ENCODE results near the gene USP22.

The USP22 gene

DNA sequence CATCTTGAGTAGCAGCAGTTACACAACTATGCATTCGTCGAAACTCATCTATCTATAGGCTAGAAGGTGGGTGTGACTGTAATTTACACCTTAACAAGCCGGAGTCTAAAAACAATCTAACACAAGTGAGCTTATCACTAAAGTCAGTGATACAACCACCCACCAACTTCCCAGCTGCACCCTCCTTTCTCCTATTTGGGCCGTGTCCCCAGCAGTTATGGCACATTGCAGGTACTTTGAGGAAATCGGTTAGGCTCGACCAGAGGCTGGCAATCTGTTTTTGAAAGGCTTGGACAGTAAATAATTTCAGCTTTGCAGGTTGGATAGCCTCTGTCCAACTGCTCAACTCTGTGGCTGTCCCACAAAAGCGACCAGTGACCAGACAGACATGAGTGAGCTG, 26.0 kb downstream of the USP22 start:
- no peaks in the 10 kb centered on the region for H3K27me3 ChIP-seq (ENCODE audit: control insufficient read depth, low read length)
- TF ChIP-seq, protein P1, sequence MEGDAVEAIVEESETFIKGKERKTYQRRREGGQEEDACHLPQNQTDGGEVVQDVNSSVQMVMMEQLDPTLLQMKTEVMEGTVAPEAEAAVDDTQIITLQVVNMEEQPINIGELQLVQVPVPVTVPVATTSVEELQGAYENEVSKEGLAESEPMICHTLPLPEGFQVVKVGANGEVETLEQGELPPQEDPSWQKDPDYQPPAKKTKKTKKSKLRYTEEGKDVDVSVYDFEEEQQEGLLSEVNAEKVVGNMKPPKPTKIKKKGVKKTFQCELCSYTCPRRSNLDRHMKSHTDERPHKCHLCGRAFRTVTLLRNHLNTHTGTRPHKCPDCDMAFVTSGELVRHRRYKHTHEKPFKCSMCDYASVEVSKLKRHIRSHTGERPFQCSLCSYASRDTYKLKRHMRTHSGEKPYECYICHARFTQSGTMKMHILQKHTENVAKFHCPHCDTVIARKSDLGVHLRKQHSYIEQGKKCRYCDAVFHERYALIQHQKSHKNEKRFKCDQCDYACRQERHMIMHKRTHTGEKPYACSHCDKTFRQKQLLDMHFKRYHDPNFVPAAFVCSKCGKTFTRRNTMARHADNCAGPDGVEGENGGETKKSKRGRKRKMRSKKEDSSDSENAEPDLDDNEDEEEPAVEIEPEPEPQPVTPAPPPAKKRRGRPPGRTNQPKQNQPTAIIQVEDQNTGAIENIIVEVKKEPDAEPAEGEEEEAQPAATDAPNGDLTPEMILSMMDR (IDR thresholded peaks at IDR 0.05; ENCODE audit: low read depth, low read length, poor library complexity, severe bottlenecking): no peak
- no peak for TF ChIP-seq EZH2phosphoT487 (IDR thresholded peaks at IDR 0.05; ENCODE audit: borderline replicate concordance, low read length)
- peaks cover 100% of the 10 kb centered on the region for H3K36me3 ChIP-seq (ENCODE audit: control insufficient read depth, low read length)
- H3K27ac ChIP-seq (ENCODE audit: low read depth, low read length): no peak overlapping the region
- H3K9me3 ChIP-seq (ENCODE audit: control insufficient read depth, insufficient read depth, low read length): no peaks in the 10 kb centered on the region
- peaks cover 97% of the 10 kb centered on the region for H3K79me2 ChIP-seq (ENCODE audit: control insufficient read depth, low read length)
- no peak overlapping the region for H3K4me3 ChIP-seq (ENCODE audit: low read length)
- H4K20me1 ChIP-seq (ENCODE audit: control insufficient read depth, insufficient read depth, low read depth, low read length): peaks cover 42% of the 10 kb centered on the region
- H3K4me1 ChIP-seq (ENCODE audit: control insufficient read depth, low read length): 0 out of 2 replicates have a peak, but pooled peaks cover 4% of the 10 kb centered on the region
- H3K4me2 ChIP-seq (ENCODE audit: low read length): no peak overlapping the region
- H3K9me2 ChIP-seq (replicated peaks; ENCODE audit: control insufficient read depth, low read length): no peaks in the 10 kb centered on the region
- H3F3A ChIP-seq (ENCODE audit: control insufficient read depth, insufficient read depth): no peaks in the 10 kb centered on the region; the same call in 1 of the 2 replicates

DNA sequence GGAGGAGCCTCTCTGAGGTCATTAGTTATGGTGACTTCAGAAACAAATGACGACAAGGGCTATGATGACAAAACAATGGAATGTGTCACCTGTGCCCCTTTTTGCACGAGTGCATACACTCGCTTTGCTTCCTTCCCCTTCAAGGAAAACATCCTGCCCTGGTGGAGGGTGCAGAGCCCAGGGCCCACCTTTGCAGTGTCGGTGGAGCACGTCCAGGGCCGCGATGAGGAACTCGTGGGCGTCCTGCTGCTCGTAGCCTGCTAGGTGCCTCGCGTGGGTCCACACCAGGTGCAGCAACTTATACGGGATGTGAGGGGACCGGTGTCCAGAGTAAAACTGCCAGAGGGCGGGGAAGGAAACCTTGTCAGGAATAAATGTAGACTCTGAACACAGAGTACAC, 27.2 kb downstream of the USP22 start:
- Histone ChIP-seq H3K4me1 (ENCODE audit: control insufficient read depth, low read length) (no peaks in the 10 kb centered on the region), H3K27ac (ENCODE audit: low read depth, low read length) (no peak overlapping the region), H3K4me2 (ENCODE audit: low read length) (no peak overlapping the region), H3K9me2 (replicated peaks; ENCODE audit: control insufficient read depth, low read length) (no peaks in the 10 kb centered on the region), H3K27me3 (ENCODE audit: control insufficient read depth, low read length) (no peaks in the 10 kb centered on the region), H3K36me3 (ENCODE audit: control insufficient read depth, low read length) (peaks cover 100% of the 10 kb centered on the region), H3K79me2 (ENCODE audit: control insufficient read depth, low read length) (peaks cover 92% of the 10 kb centered on the region), H4K20me1 (ENCODE audit: control insufficient read depth, insufficient read depth, low read depth, low read length) (peaks cover 34% of the 10 kb centered on the region; the same call in 1 of the 2 replicates), H3F3A (ENCODE audit: control insufficient read depth, insufficient read depth) (no peaks in the 10 kb centered on the region; the same call in 1 of the 2 replicates), H3K9me3 (ENCODE audit: control insufficient read depth, insufficient read depth, low read length) (no peaks in the 10 kb centered on the region), H3K4me3 (ENCODE audit: low read length) (no peak overlapping the region)
- TF ChIP-seq, protein P1 (IDR thresholded peaks at IDR 0.05; ENCODE audit: low read depth, low read length, poor library complexity, severe bottlenecking): no peak
- TF ChIP-seq EZH2phosphoT487 (IDR thresholded peaks at IDR 0.05; ENCODE audit: borderline replicate concordance, low read length): no peak

DNA sequence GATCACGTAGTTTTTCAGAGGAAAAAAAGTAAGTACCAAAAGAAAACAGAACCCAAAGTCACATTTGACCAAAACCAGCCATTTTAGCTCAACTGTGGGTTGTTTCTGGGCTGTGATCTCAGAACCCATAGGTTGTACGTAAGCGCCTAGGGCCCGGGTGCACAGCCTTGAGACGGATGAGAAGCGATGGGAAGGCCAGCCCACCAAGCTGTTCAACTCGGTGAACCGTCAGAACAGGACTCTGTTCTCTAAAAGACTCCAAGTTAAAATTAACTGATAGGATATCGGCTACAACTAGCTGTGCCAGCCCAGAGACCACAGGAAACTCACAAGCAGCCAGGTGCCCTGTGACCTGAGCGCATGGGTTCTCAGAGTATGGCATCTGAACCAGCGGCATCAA, 28.3 kb downstream of the USP22 start:
- no peak overlapping the region for H3K4me3 ChIP-seq (ENCODE audit: low read length)
- no peaks in the 10 kb centered on the region for H3K4me1 ChIP-seq (ENCODE audit: control insufficient read depth, low read length)
- no peaks in the 10 kb centered on the region for H3K9me2 ChIP-seq (replicated peaks; ENCODE audit: control insufficient read depth, low read length)
- H3K9me3 ChIP-seq (ENCODE audit: control insufficient read depth, insufficient read depth, low read length): no peaks in the 10 kb centered on the region
- peaks cover 81% of the 10 kb centered on the region for H3K79me2 ChIP-seq (ENCODE audit: control insufficient read depth, low read length)
- TF ChIP-seq, protein P1 (IDR thresholded peaks at IDR 0.05; ENCODE audit: low read depth, low read length, poor library complexity, severe bottlenecking): no peak
- H3F3A ChIP-seq (ENCODE audit: control insufficient read depth, insufficient read depth): no peaks in the 10 kb centered on the region; the same call in 1 of the 2 replicates
- no peaks in the 10 kb centered on the region for H3K27me3 ChIP-seq (ENCODE audit: control insufficient read depth, low read length)
- H4K20me1 ChIP-seq (ENCODE audit: control insufficient read depth, insufficient read depth, low read depth, low read length): peaks cover 38% of the 10 kb centered on the region; the same call in 1 of the 2 replicates
- H3K4me2 ChIP-seq (ENCODE audit: low read length): no peak overlapping the region
- H3K27ac ChIP-seq (ENCODE audit: low read depth, low read length): no peak overlapping the region
- peaks cover 100% of the 10 kb centered on the region for H3K36me3 ChIP-seq (ENCODE audit: control insufficient read depth, low read length)

Data from DOHH2 (cell line).